ENCODE results near the gene RNF40. TPM values are rescaled to one million over a fixed set of nuclear protein-coding genes. Genes with fewer than 3 reads are reported as not detected.

RNF40 gene
- total RNA-seq, 1 experiment from 2014 or later, result 90.3 TPM

- ATAC-seq, result no peak
- POLR2A ChIA-PET, result interaction anchor here (1.9 kb wide), 1 partner anchor 10 kb away, joined by 4 read pairs; no protein-coding TSS in a partner anchor
Observed at GRCh38 chr16:30794634-30795033, 32.5 kb downstream of the RNF40 start.

More at GRCh38 chr16:30794634-30795033, 32.5 kb downstream of the RNF40 start:
- Histone ChIP-seq H3K4me3 (replicated peaks in 1 of 2; ENCODE audit: low read depth in 1 of 2, low read length in 2 of 2) (no peak overlapping the region), H4K20me1 (ENCODE audit: insufficient read depth) (no peaks in the 10 kb centered on the region), H3K27me3 (ENCODE audit: insufficient read depth, low read length) (no peaks in the 10 kb centered on the region), H3K27ac (ENCODE audit: low read depth, low read length) (no peak overlapping the region), H3K36me3 (ENCODE audit: control insufficient read depth in 1 of 2, insufficient read depth in 2 of 2, low read length in 2 of 2) (no peaks in the 10 kb centered on the region), H3K79me2 (ENCODE audit: insufficient read depth, low read length) (no peaks in the 10 kb centered on the region), H3K4me1 (ENCODE audit: control insufficient read depth in 1 of 2, insufficient read depth in 2 of 2, low read length in 2 of 2) (no peaks in the 10 kb centered on the region), H2AFZ (ENCODE audit: low read depth, low read length, poor library complexity, severe bottlenecking) (no peak overlapping the region), H3K9me2 (ENCODE audit: insufficient read depth) (no peaks in the 10 kb centered on the region), H3K4me2 (ENCODE audit: low read length) (no peak overlapping the region), H3K9ac (ENCODE audit: low read length) (no peak overlapping the region), H3K9me3 (ENCODE audit: control insufficient read depth in 1 of 2, insufficient read depth in 1 of 2, low read depth in 1 of 2, low read length in 2 of 2) (no peaks in the 10 kb centered on the region)
- BruUV-seq (replicated peaks), result no TSS peak
- no peak for TF ChIP-seq ZFX (IDR thresholded peaks at IDR 0.05)
- no peak for TF ChIP-seq SP1 (IDR thresholded peaks at IDR 0.05; ENCODE audit: low read depth)
- no peak for TF ChIP-seq ATF3 (IDR thresholded peaks at IDR 0.05)
- TF ChIP-seq SRF (IDR thresholded peaks at IDR 0.05; ENCODE audit: low read depth), result no peak
- no peak for TF ChIP-seq ZBTB33 (IDR thresholded peaks at IDR 0.05; ENCODE audit: extremely low read depth, insufficient replicate concordance, low read length)
- TF ChIP-seq CEBPB (IDR thresholded peaks at IDR 0.05; ENCODE audit: low read depth), result no peak
- no peak for TF ChIP-seq POLR2A (IDR thresholded peaks at IDR 0.05; ENCODE audit: borderline replicate concordance, extremely low read depth, insufficient read depth, insufficient read length)
- RAD21 ChIA-PET (ENCODE audit: low non-redundant PET in 1 of 2, low total read pairs in 2 of 2, uncharacterized antibody in 2 of 2, unreplicated experiment in 2 of 2), result no interaction called here
- CTCF ChIA-PET, result no interaction called here
- DNase-seq (ENCODE audit: low read depth, low spot score), result no peak
- intact Hi-C loops (cut with micrococcal nuclease), result no loop called here
